ENCODE data around the gene ABCA9.

ABCA9 gene

GRCh38 chr17:68942389-68942788 lies 118.3 kb downstream of the ABCA9 start (continued):
- TF ChIP-seq GFI1B (tag by site-specific recombination; IDR thresholded peaks at IDR 0.05), result no peak
- TF ChIP-seq TRIM28 (IDR thresholded peaks at IDR 0.05; ENCODE audit: borderline replicate concordance, low read length), result no peak
- no peak for TF ChIP-seq OSR2 (tag by site-specific recombination; IDR thresholded peaks at IDR 0.05)
- TF ChIP-seq ZNF529 (tag by site-specific recombination; IDR thresholded peaks at IDR 0.05; ENCODE audit: insufficient replicate concordance), result no peak
- no peak for TF ChIP-seq TSHZ1 (tag by site-specific recombination; IDR thresholded peaks at IDR 0.05; ENCODE audit: borderline replicate concordance)
- no peak for TF ChIP-seq ZNF510 (tag by site-specific recombination; IDR thresholded peaks at IDR 0.05; ENCODE audit: insufficient replicate concordance)
- no peak for TF ChIP-seq HOXC10 (CRISPR knock-in tag; IDR thresholded peaks at IDR 0.05)
- no peak for TF ChIP-seq RBAK (tag by site-specific recombination; IDR thresholded peaks at IDR 0.05)
- TF ChIP-seq ZNF324 (tag by site-specific recombination; IDR thresholded peaks at IDR 0.05), result no peak

GRCh38 chr17:68941761-68942160 lies 119.0 kb downstream of the ABCA9 start:
- CTCF ChIA-PET, result no interaction called here

GRCh38 chr17:68939195-68939594 lies 121.5 kb downstream of the ABCA9 start:
- no peaks in the 10 kb centered on the region for H3K9me3 ChIP-seq (ENCODE audit: control insufficient read depth, insufficient read depth, low read depth, low read length)
- POLR2A ChIA-PET, result no interaction called here
- TF ChIP-seq EGR2 (tag by site-specific recombination; IDR thresholded peaks at IDR 0.05; ENCODE audit: low read depth), result no peak
- no peak for TF ChIP-seq IKZF3 (tag by site-specific recombination; IDR thresholded peaks at IDR 0.05)
- TF ChIP-seq ZNF600 (tag by site-specific recombination; IDR thresholded peaks at IDR 0.05), result no peak
- TF ChIP-seq MEIS1 (CRISPR knock-in tag; IDR thresholded peaks at IDR 0.05; ENCODE audit: borderline replicate concordance), result no peak
- TF ChIP-seq ZNF639 (tag by site-specific recombination; IDR thresholded peaks at IDR 0.05), result no peak
- no peak for TF ChIP-seq ZNF354C (tag by site-specific recombination; IDR thresholded peaks at IDR 0.05; ENCODE audit: borderline replicate concordance, low read depth)
- no peak for TF ChIP-seq SP7 (tag by site-specific recombination; IDR thresholded peaks at IDR 0.05)
- no peak for TF ChIP-seq ZNF837 (tag by site-specific recombination; IDR thresholded peaks at IDR 0.05)
- no peak for TF ChIP-seq ZNF521 (tag by site-specific recombination; IDR thresholded peaks at IDR 0.05)
- TF ChIP-seq ZBTB21 (tag by site-specific recombination; IDR thresholded peaks at IDR 0.05), result no peak

More at GRCh38 chr17:68941761-68942160, 119.0 kb downstream of the ABCA9 start:
- no peaks in the 10 kb centered on the region for H3K4me1 ChIP-seq (ENCODE audit: control insufficient read depth, insufficient read depth, low read length)
- H3K36me3 ChIP-seq (ENCODE audit: control insufficient read depth in 2 of 2, insufficient read depth in 1 of 2, low read length in 2 of 2), result no peaks in the 10 kb centered on the region
- H3K27ac ChIP-seq (ENCODE audit: extremely low read depth, low read depth, low read length), result no peak overlapping the region
- TF ChIP-seq ZNF837 (tag by site-specific recombination; IDR thresholded peaks at IDR 0.05) (no peak), ZNF324 (tag by site-specific recombination; IDR thresholded peaks at IDR 0.05) (no peak), AEBP2 (tag by site-specific recombination; IDR thresholded peaks at IDR 0.05; ENCODE audit: borderline replicate concordance) (no peak), OVOL3 (tag by site-specific recombination; IDR thresholded peaks at IDR 0.05) (no peak), ZNF362 (tag by site-specific recombination; IDR thresholded peaks at IDR 0.05) (no peak), ZNF558 (tag by site-specific recombination; IDR thresholded peaks at IDR 0.05) (no peak), ZNF266 (tag by site-specific recombination; IDR thresholded peaks at IDR 0.05; ENCODE audit: low read depth) (no peak), ZFHX2 (tag by site-specific recombination; conservative IDR thresholded peaks at IDR 0.05) (no peak), GLI2 (tag by site-specific recombination; IDR thresholded peaks at IDR 0.05; ENCODE audit: borderline replicate concordance, low read depth) (no peak), ZNF621 (tag by site-specific recombination; IDR thresholded peaks at IDR 0.05) (no peak), ZNF530 (tag by site-specific recombination; IDR thresholded peaks at IDR 0.05; ENCODE audit: low read depth) (no peak), SP3 (tag by site-specific recombination; IDR thresholded peaks at IDR 0.05) (no peak), ZNF514 (tag by site-specific recombination; IDR thresholded peaks at IDR 0.05) (no peak), YY2 (tag by site-specific recombination; IDR thresholded peaks at IDR 0.05) (no peak), ZNF561 (tag by site-specific recombination; IDR thresholded peaks at IDR 0.05; ENCODE audit: borderline replicate concordance) (no peak), ZNF768 (tag by site-specific recombination; IDR thresholded peaks at IDR 0.05) (no peak)
- H3K4me3 ChIP-seq (ENCODE audit: low read depth, low read length), result no peak overlapping the region
- POLR2A ChIA-PET, result no interaction called here
- H3K9me3 ChIP-seq (ENCODE audit: control insufficient read depth, insufficient read depth, low read depth, low read length), result no peaks in the 10 kb centered on the region

More at GRCh38 chr17:68939195-68939594, 121.5 kb downstream of the ABCA9 start:
- Histone ChIP-seq H3K27ac (ENCODE audit: extremely low read depth, low read depth, low read length) (no peak overlapping the region), H3K4me1 (ENCODE audit: control insufficient read depth, insufficient read depth, low read length) (no peaks in the 10 kb centered on the region), H3K4me3 (ENCODE audit: low read depth, low read length) (no peak overlapping the region), H3K36me3 (ENCODE audit: control insufficient read depth in 2 of 2, insufficient read depth in 1 of 2, low read length in 2 of 2) (no peaks in the 10 kb centered on the region)
- CTCF ChIA-PET, result interaction anchor here (0.6 kb wide), 1 partner anchor 153 kb away, joined by 4 read pairs; no protein-coding TSS in a partner anchor
